D721Med (cell line): ENCODE measurements around the gene LZTS2.
"Not testable (repeated sequence)": the region's sequence is repeated elsewhere in the genome, so short reads cannot be mapped to it uniquely, and the experiment has no call there.

Source experiments
- DNase-seq: peaks from one replicate; pipeline ENCODE4 v3.0.0; 2011; ENCODE audit warnings: low spot score; ENCODE audit not compliant: insufficient read length
- FAIRE-seq: peaks from 2 replicates; lab custom pipeline; 2011; peaks lifted over from hg19 to GRCh38; lab: Jason Lieb, UNC
- CTCF ChIP-seq: IDR thresholded peaks from 2 replicates; pipeline ENCODE4 v1.5.1; 2012; ENCODE audit warnings: mild to moderate bottlenecking, control low read depth; ENCODE audit not compliant: insufficient read depth; ENCODE audit errors: missing control alignments

LZTS2 gene

GRCh38 chr10:100972115-100972903 lies 27.3 kb upstream of the LZTS2 start:
- DNase-seq = no peak
- no peak for TF ChIP-seq CTCF
- no peak for FAIRE-seq

- FAIRE-seq (no peak), DNase-seq (no peak)
- TF ChIP-seq CTCF = no peak
These were observed 26.6 kb upstream of the LZTS2 start for GRCh38 chr10:100972904-100973535.

- FAIRE-seq = not testable (repeated sequence)
These were observed 24.2 kb upstream of the LZTS2 start for GRCh38 chr10:100975397-100975796.

GRCh38 chr10:100976906-100977305 lies 22.7 kb upstream of the LZTS2 start:
- no peak for FAIRE-seq
- TF ChIP-seq CTCF = no peak
- DNase-seq = no peak

More at GRCh38 chr10:100975397-100975796, 24.2 kb upstream of the LZTS2 start:
- not testable (repeated sequence) for DNase-seq

GRCh38 chr10:100977436-100977835 lies 22.2 kb upstream of the LZTS2 start:
- DNase-seq (no peak), FAIRE-seq (no peak)
- no peak for TF ChIP-seq CTCF

GRCh38 chr10:100978121-100978900 lies 21.3 kb upstream of the LZTS2 start:
- TF ChIP-seq CTCF = no peak
- no peak for DNase-seq
- FAIRE-seq = no peak

GRCh38 chr10:100978901-100979195 lies 20.8 kb upstream of the LZTS2 start:
- FAIRE-seq (no peak), DNase-seq (no peak)
- no peak for TF ChIP-seq CTCF
